Naive thymus-derived CD4-positive, alpha-beta T cell (primary cell): Measurements from ENCODE around the gene MLLT6. TPM values are rescaled to one million over a fixed set of nuclear protein-coding genes. Genes with fewer than 3 reads are reported as not detected.
A peak's percentile ranks its signal among the peaks of the same experiment; 100 is the strongest.

Source experiments
- ATAC-seq: fragments of 150-1000 bp; cut with Tn5 transposase; 2 replicates; pipeline ENCODE4 v1.10.0; 2021; ENCODE audit warnings: mild to moderate bottlenecking, moderate library complexity
- CTCF ChIA-PET: fragments of 350-600 bp; sonication (Branson Sonifier 250); formaldehyde crosslinking; loops from one replicate; lab custom pipeline; 2021; ENCODE audit warnings: antibody characterized with exemption; lab: Charles Lee
- POLR2A ChIA-PET: fragments of 350-600 bp; sonication (Branson Sonifier 250); formaldehyde crosslinking; loops from one replicate; lab custom pipeline; 2021; ENCODE audit warnings: antibody characterized with exemption, inconsistent platforms; lab: Charles Lee
- DNase-seq, 9 donors: peaks; one replicate each; pipeline versions ENCODE4 v3.0.0 to v3.0.0-alpha.2; 2020 to 2022; ENCODE audit warnings: mixed read lengths in 1 of 9
- H3K27ac ChIP-seq: one replicate; pipeline ENCODE4 v1.7.0; 2013; ENCODE audit warnings: mild to moderate bottlenecking, low read depth, low read length, moderate library complexity
- H3K27me3 ChIP-seq, 2 donors: one replicate each; pipeline ENCODE4 v1.7.0; 2013; ENCODE audit warnings: low read length in 2 of 2, mild to moderate bottlenecking in 2 of 2, moderate library complexity in 2 of 2; ENCODE audit not compliant: control insufficient read depth in 2 of 2, insufficient read depth in 2 of 2
- H3K36me3 ChIP-seq, 3 experiments: 1 replicate in 2 of 3; 2 replicates in 1 of 3; pipeline ENCODE4 v1.7.0; 2013; ENCODE audit warnings: low read length in 3 of 3, mild to moderate bottlenecking in 3 of 3, moderate library complexity in 1 of 3; ENCODE audit not compliant: insufficient read depth in 3 of 3, control insufficient read depth in 2 of 3
- H3K4me1 ChIP-seq, 2 donors: one replicate each; pipeline ENCODE4 v1.7.0; 2013; ENCODE audit warnings: low read length in 2 of 2, mild to moderate bottlenecking in 2 of 2, moderate library complexity in 1 of 2; ENCODE audit not compliant: control insufficient read depth in 2 of 2, insufficient read depth in 2 of 2
- H3K4me3 ChIP-seq: 2 replicates; pipeline ENCODE4 v1.7.0; 2013; ENCODE audit warnings: mild to moderate bottlenecking, low read length
- H3K9me3 ChIP-seq, 3 experiments: 1 replicate in 2 of 3; 2 replicates in 1 of 3; pipeline ENCODE4 v1.7.0; 2013; ENCODE audit warnings: low read length in 3 of 3; ENCODE audit not compliant: control insufficient read depth in 2 of 3
- H3K27ac Mint-ChIP-seq, 9 donors: one replicate each; pipeline ENCODE4 v1.8.0; 2020 to 2022; ENCODE audit warnings: mixed read lengths in 9 of 9, mild to moderate bottlenecking in 8 of 9, moderate library complexity in 5 of 9, inconsistent platforms in 2 of 9
- H3K27me3 Mint-ChIP-seq, 5 donors: one replicate each; pipeline ENCODE4 v1.8.0; 2021 to 2022; ENCODE audit warnings: mixed read lengths in 5 of 5, mild to moderate bottlenecking in 1 of 5
- H3K36me3 Mint-ChIP-seq, 5 donors: one replicate each; pipeline ENCODE4 v1.8.0; 2020 to 2022; ENCODE audit warnings: mixed read lengths in 5 of 5, mild to moderate bottlenecking in 3 of 5, inconsistent platforms in 1 of 5
- H3K4me1 Mint-ChIP-seq, 7 donors: one replicate each; pipeline ENCODE4 v1.8.0; 2020 to 2022; ENCODE audit warnings: mixed read lengths in 7 of 7, mild to moderate bottlenecking in 3 of 7, inconsistent platforms in 1 of 7
- H3K4me3 Mint-ChIP-seq, 10 donors: one replicate each; pipeline ENCODE4 v1.8.0; 2020 to 2022; ENCODE audit warnings: mild to moderate bottlenecking in 10 of 10, mixed read lengths in 10 of 10, moderate library complexity in 6 of 10, inconsistent platforms in 2 of 10
- H3K9me3 Mint-ChIP-seq, 11 donors: one replicate each; pipeline ENCODE4 v1.8.0; 2020 to 2022; ENCODE audit warnings: mixed read lengths in 11 of 11, mild to moderate bottlenecking in 4 of 11, inconsistent platforms in 1 of 11, moderate library complexity in 1 of 11
- intact Hi-C, 2 donors: fragments of 100-400 bp; cut with micrococcal nuclease; formaldehyde crosslinking; loops; one replicate each; pipeline ENCODE4 v1.15.1; 2023
- polyA plus RNA-seq, 2 donors: library from polyadenylated mRNA; unstranded; fragments of 300-500 nt; fragmentation: Illumina TruSeq; gene quantifications; one replicate each; pipeline ENCODE4 v1.2.3, GENCODE V29; 2021
- total RNA-seq, 6 experiments: library from RNA in 5 of 6; stranded (reverse) in 5 of 6; gene quantifications; 1 replicate in 5 of 6; 2 replicates in 1 of 6; pipeline ENCODE4 v1.2.3 and lab custom pipeline; 2021 to 2026

Gene MLLT6
- total and polyA plus RNA-seq, 7 experiments from 2014 or later, result 10.2 to 533 (median 353) TPM

DNA sequence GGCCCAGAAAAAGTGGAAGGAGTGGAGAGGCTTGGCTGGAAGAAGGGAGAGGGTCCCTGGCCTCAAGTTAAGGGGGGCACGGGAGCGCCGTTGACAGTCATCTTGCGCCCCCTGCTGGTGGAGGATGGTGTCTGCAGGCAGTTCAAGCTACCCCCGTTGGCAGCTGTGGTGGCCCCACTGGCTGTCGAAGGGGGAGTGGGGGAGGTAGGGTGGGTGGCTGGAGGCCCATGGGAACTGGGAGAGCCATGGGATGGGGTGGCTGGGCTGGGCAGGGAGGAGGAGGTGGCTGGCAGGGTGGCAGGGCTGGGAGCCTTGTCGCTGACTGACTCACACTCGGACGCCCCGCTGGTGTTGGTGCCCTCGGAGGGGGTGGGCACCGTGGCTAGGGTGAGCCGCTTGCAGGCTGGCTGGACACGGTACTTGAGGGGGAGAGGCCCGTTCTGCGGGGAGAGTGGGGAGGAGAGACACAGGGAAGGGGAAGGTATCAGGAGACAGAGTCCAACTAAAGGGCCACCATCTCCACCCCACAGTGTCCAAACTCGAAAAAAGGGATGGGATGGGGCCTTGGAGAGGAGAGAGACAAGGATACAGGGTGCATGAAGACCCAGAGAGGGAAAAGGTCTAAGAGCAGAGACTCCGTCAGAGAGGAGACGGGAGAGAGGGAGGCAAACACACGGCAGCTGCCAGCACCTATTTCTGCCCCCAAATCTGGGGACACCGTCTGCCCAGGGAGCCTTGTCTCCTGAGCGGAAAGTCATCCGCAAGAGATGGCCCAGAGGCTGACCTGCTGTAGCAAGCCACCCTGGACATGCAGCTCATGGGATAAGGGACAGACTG is 30.3 kb downstream of the MLLT6 start:
- H3K4me3 Mint-ChIP-seq, result no peak overlapping the region
- H3K9me3 ChIP-seq, result no peaks in the 10 kb centered on the region
- intact Hi-C loops, result loop anchor here (1.0 kb wide), 3 partner anchors 33 to 177 kb away; no protein-coding TSS in a partner anchor
- H3K36me3 Mint-ChIP-seq, result peaks cover 0 to 5% (median 0%) of the 10 kb centered on the region in 5 donors
- peaks cover 0 to 6% (median 0%) of the 10 kb centered on the region in 11 donors for H3K9me3 Mint-ChIP-seq
- H3K4me3 ChIP-seq, result no peak overlapping the region
- DNase-seq (peak; percentile 42 to 80 (median 63)), ATAC-seq (peak; percentile 55)
- CTCF ChIA-PET, result interaction anchor here (0.6 to 5.7 kb wide), 23 partner anchors 9 to 1147 kb away, joined by 3 to 78 read pairs (median 4); partner anchors contain the start of gene EPOP
- H3K36me3 ChIP-seq, result peaks cover 0 to 10% (median 0%) of the 10 kb centered on the region in 3 experiments
- POLR2A ChIA-PET, result interaction anchor here (0.6 to 2.6 kb wide), 5 partner anchors 29 to 63 kb away, joined by 3 to 11 read pairs (median 6); partner anchors contain the start of gene MLLT6
- H3K4me1 ChIP-seq, result peaks cover 15 to 16% of the 10 kb centered on the region in 2 donors
- H3K27me3 ChIP-seq, result no peaks in the 10 kb centered on the region
- peaks cover 0 to 6% (median 0%) of the 10 kb centered on the region in 5 donors for H3K27me3 Mint-ChIP-seq
- no peak overlapping the region for H3K27ac ChIP-seq
- peak overlapping the region in 3 of 9 donors; percentile 10 to 38 (median 30) for H3K27ac Mint-ChIP-seq
- H3K4me1 Mint-ChIP-seq, result peaks cover 23 to 50% (median 45%) of the 10 kb centered on the region in 7 donors

DNA sequence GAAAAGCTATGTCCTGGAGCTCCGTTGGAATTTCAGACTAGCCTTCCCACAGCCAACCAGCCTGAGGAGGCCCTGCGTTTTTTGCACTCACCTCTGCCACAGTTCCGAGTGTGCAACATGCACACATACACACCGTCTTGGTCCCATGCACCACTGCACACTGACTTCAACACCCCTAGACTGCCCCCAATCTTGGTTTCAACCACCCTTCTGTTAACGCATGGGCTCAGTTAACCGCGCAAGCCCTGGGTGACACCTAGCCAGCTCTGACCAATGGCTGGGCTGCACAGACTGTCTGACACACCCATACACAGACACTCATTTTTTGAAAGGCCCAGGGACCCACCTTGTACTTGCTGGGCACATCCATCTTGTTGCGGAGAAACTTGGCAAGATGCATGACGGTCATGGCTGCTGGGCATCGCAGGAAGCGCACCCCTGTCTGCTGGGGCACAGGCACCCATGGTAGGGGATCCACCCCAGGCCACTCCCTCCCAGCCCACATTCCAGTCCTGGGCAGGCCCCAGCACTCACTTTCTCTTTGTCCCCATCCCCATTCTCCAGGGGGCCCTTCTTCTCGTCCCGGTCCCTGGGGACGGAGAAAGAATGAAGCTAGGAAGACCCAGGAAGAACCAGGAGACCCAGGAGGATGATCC is 33.1 kb downstream of the MLLT6 start:
- POLR2A ChIA-PET, result no interaction called here
- no peak overlapping the region for H3K27ac Mint-ChIP-seq
- H3K36me3 Mint-ChIP-seq, result no peaks in the 10 kb centered on the region
- peaks cover 11 to 34% (median 20%) of the 10 kb centered on the region in 7 donors for H3K4me1 Mint-ChIP-seq
- Histone ChIP-seq H3K4me3 (no peak overlapping the region), H3K4me1 (peaks cover 3 to 4% of the 10 kb centered on the region in 2 donors), H3K27ac (no peak overlapping the region), H3K9me3 (no peaks in the 10 kb centered on the region), H3K36me3 (peaks cover 0 to 8% (median 0%) of the 10 kb centered on the region in 3 experiments), H3K27me3 (no peaks in the 10 kb centered on the region)
- H3K4me3 Mint-ChIP-seq, result no peak overlapping the region
- DNase-seq (no peak), ATAC-seq (no peak)
- H3K9me3 Mint-ChIP-seq, result peaks cover 0 to 2% (median 0%) of the 10 kb centered on the region in 11 donors
- CTCF ChIA-PET, result interaction anchor here (1.0 to 5.7 kb wide), 2 partner anchors 60 to 180 kb away, joined by 3 to 78 read pairs; partner anchors contain the start of gene EPOP
- peaks cover 0 to 10% (median 3%) of the 10 kb centered on the region in 5 donors for H3K27me3 Mint-ChIP-seq
- intact Hi-C loops, result no loop called here

DNA sequence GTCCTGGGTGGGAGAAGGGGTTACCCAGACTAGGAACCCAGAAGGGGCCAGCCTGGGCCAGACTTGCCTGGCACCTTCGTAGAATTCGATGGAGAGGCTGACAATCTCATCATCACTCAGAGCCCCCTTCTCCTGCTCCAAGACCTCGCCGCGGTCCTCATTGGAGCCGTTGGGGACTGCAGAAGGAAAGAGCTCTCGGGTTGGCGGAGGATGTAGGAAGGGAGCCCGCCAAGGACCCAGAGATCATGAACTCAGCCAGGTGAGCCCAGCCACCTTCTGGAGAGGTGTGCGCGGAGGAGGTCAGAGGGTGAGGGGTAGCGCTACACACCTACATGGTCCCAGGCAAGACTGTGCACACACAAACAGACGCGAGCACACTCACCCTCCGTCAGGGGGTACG is 33.6 kb downstream of the MLLT6 start:
- no peaks in the 10 kb centered on the region for H3K36me3 Mint-ChIP-seq
- Histone ChIP-seq H3K36me3 (peaks cover 0 to 4% (median 0%) of the 10 kb centered on the region in 3 experiments), H3K9me3 (no peaks in the 10 kb centered on the region), H3K27me3 (no peaks in the 10 kb centered on the region), H3K4me1 (peaks cover 3 to 4% of the 10 kb centered on the region in 2 donors), H3K27ac (no peak overlapping the region), H3K4me3 (no peak overlapping the region)
- intact Hi-C loops, result no loop called here
- H3K4me3 Mint-ChIP-seq, result no peak overlapping the region
- peaks cover 0 to under 1% (median 0%) of the 10 kb centered on the region in 11 donors for H3K9me3 Mint-ChIP-seq
- H3K27ac Mint-ChIP-seq, result no peak overlapping the region
- H3K27me3 Mint-ChIP-seq, result peaks cover 0 to 13% (median 3%) of the 10 kb centered on the region in 5 donors
- CTCF ChIA-PET, result no interaction called here
- peaks cover 11 to 33% (median 15%) of the 10 kb centered on the region in 7 donors for H3K4me1 Mint-ChIP-seq
- POLR2A ChIA-PET, result no interaction called here
- no peak for ATAC-seq
- DNase-seq, result no peak

DNA sequence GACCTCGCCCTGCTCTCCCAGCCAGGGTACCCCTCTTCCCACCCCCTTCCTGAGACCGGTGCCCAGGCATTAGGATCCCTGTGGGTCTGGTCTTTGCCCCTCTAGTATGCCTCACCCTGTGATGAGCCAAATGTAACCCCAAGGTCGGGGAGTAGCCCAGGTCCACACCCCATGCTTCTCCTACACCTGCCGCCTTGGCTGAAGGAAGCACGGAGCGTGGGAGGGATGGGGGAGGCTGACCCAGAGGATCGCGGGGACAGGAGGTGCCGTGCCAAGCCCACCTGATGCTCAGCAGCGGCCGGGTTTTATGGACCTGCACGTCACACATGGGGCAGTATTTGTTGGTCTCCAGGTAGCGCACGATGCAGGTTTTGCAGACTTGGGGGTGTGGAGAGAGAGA is 34.2 kb downstream of the MLLT6 start:
- Histone ChIP-seq H3K9me3 (no peaks in the 10 kb centered on the region), H3K36me3 (no peaks in the 10 kb centered on the region), H3K27me3 (no peaks in the 10 kb centered on the region), H3K27ac (no peak overlapping the region), H3K4me3 (no peak overlapping the region), H3K4me1 (peaks cover 0 to 1% of the 10 kb centered on the region in 2 donors)
- H3K27me3 Mint-ChIP-seq, result peaks cover 0 to 16% (median 3%) of the 10 kb centered on the region in 5 donors
- peaks cover 4 to 27% (median 9%) of the 10 kb centered on the region in 7 donors for H3K4me1 Mint-ChIP-seq
- no peak overlapping the region for H3K4me3 Mint-ChIP-seq
- no peaks in the 10 kb centered on the region for H3K36me3 Mint-ChIP-seq
- H3K9me3 Mint-ChIP-seq, result no peaks in the 10 kb centered on the region
- ChIA-PET POLR2A (interaction anchor here (1.0 kb wide), 1 partner anchor 11 kb away, joined by 3 read pairs; no protein-coding TSS in a partner anchor), CTCF (no interaction called here)
- intact Hi-C loops, result no loop called here
- DNase-seq (no peak), ATAC-seq (no peak)
- H3K27ac Mint-ChIP-seq, result no peak overlapping the region

DNA sequence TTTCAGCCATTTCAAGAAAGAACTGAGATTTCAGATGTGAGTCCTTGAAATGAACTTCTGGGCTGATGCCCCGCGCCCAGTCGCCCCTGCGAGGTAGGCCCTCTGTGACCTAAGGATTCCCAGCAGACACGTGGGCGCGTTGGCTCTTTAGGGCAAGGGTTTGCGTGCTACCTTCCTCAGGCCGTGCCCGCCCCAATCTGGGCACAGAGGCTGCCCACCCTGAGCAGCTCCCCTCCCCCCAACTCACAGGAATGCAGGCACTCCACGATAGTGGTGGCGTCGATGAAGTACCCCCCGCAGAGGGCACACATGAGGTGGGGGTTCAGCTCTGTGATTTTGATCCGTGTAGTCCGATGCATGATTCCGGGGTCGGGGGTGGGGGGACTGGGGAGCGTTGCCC is 35.0 kb downstream of the MLLT6 start:
- ChIA-PET CTCF (no interaction called here), POLR2A (interaction anchor here (0.6 to 1.0 kb wide), 2 partner anchors 11 to 27 kb away, joined by 3 read pairs; no protein-coding TSS in a partner anchor)
- H3K9me3 Mint-ChIP-seq, result no peaks in the 10 kb centered on the region
- H3K4me1 ChIP-seq, result no peaks in the 10 kb centered on the region
- no peaks in the 10 kb centered on the region for H3K36me3 ChIP-seq
- H3K36me3 Mint-ChIP-seq, result no peaks in the 10 kb centered on the region
- H3K27me3 Mint-ChIP-seq, result peaks cover 0 to 22% (median 3%) of the 10 kb centered on the region in 5 donors
- H3K4me3 ChIP-seq, result no peak overlapping the region
- no peak overlapping the region for H3K27ac Mint-ChIP-seq
- H3K27ac ChIP-seq, result no peak overlapping the region
- H3K27me3 ChIP-seq, result no peaks in the 10 kb centered on the region
- DNase-seq (no peak), ATAC-seq (no peak)
- H3K9me3 ChIP-seq, result no peaks in the 10 kb centered on the region
- intact Hi-C loops, result no loop called here
- peaks cover 0 to 20% (median 2%) of the 10 kb centered on the region in 7 donors for H3K4me1 Mint-ChIP-seq
- no peak overlapping the region for H3K4me3 Mint-ChIP-seq

DNA sequence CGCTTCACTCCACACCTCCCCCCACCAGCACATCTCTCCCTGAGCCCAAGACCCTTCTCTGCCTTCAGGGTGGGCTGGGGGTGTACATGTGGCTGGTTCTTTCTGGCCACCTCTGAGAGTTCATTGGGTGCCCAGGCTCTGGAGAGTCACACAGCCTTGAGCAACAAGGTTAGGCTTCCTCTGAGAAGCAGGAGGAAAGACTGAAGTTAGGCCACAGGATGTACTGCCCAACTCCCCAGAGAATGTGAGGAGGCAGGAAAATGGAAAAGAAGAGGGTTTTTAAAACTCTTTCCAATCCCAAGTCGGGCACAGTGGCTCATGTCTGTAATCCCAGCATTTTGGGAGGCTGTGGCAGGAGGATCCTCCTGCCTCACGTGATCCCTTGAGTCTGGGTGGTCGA is 35.7 kb downstream of the MLLT6 start:
- H3K36me3 Mint-ChIP-seq, result no peaks in the 10 kb centered on the region
- H3K27me3 ChIP-seq, result no peaks in the 10 kb centered on the region
- intact Hi-C loops, result no loop called here
- peaks cover 1 to 23% (median 6%) of the 10 kb centered on the region in 5 donors for H3K27me3 Mint-ChIP-seq
- H3K4me3 ChIP-seq, result no peak overlapping the region
- H3K27ac Mint-ChIP-seq, result no peak overlapping the region
- ChIA-PET CTCF (no interaction called here), POLR2A (no interaction called here)
- H3K4me1 ChIP-seq, result no peaks in the 10 kb centered on the region
- DNase-seq (no peak), ATAC-seq (no peak)
- H3K36me3 ChIP-seq, result no peaks in the 10 kb centered on the region
- H3K9me3 Mint-ChIP-seq, result no peaks in the 10 kb centered on the region
- H3K27ac ChIP-seq, result no peak overlapping the region
- no peak overlapping the region for H3K4me3 Mint-ChIP-seq
- no peaks in the 10 kb centered on the region for H3K9me3 ChIP-seq
- peaks cover 0 to 16% (median under 1%) of the 10 kb centered on the region in 7 donors for H3K4me1 Mint-ChIP-seq
